ENCODE data around the gene ZNF24.

The ZNF24 gene

DNA sequence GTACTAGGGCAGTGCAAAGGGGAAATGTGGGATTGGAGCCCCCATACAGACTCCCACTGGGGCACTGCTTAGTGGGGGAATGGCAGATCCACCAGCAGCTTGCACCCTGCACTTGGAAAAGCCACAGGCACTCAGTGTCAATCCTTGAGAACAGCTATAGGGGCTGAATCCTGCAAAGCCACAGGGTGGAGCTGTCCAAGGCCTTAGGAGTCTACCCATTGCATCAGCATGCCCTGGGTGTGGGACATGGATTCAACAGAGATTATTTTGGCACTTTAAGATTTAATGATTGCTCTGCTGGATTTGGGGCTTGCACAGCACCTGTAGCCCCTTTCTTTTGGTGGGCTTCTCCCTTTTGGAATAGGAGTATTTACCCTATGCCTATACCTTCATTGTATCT lies 8.6 kb upstream of the ZNF24 start:
- no peak for DNase-seq

DNA sequence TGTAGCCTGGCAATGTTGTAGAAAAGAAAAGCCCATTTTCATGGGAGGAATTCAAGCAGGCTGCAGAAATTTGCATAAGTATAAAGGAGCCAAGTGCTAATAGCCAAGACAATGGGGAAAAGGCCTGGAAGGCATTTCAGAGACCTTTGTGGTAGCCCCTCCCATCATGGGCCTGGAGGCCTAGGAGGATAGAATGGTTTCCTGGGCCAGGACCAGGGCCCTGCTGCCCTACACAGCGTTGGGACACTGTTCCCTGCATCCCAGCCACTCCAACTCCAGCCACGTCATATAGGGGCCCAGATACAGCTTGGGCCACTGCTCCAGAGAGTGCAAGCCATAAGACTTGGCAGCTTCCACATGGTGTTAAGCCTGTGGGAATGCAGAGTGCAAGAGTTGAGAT lies 8.1 kb upstream of the ZNF24 start:
- no peak for DNase-seq

DNA sequence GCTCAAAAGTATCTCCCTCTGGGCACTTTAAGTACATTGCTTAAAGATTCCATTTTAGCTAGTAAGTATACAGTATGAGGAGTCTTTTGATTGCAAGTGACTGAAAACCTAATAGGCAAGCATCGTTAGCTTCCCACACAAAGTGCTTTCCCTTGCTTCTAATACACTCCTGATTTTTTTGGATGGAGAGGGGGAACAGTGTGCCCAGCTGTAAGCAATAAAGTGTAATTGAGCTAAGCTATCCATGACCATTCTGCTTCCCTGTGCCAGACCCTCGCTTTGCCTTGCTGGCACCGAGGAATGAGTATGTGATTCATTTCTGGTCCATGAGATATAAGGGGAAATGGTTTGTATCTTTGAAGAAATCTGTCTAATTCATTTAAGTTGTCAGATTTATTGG lies 3.8 kb upstream of the ZNF24 start:
- no peak for DNase-seq

DNA sequence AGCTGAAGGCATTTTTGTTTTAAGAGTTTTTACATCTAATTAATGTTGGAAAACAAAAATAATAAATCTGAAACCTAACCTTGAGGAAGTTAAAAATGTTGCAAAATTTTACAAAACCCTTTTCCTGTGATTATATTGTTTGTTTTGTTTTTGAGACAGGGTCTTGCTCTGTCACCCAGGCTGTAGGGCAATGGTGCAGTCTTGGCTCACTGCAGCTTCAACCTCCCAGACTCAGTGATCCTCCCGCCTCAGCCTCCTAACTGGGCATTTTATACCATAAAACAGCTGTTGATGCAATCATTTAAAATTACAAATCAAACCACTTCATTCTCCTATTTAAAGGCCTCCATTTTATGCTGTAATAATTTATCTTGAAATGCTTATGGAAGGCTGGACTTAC lies 1.7 kb upstream of the ZNF24 start:
- no peak for DNase-seq

DNA sequence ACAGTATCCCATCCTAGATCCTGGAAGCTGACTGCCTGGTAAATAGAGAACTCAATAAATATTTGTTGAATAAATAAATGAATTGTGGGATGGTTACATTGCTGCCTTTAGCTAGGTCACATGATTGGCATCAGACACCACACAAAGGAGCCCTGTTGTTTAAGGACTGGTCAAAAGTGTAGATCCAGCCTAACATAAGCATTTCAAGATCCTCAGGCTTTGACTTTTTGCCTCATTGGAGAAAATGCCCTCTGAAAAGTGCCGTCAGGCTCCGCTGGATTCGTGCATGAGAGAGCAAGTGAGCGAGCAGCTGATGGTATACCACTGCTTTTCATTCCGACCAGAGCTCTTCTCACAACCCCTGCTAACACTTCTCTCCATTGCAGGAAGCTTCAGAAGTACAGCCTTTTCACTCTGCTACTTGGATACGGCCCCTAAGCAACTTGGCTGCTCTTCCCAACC lies 1.3 kb upstream of the ZNF24 start:
- DNase-seq = no peak

DNA sequence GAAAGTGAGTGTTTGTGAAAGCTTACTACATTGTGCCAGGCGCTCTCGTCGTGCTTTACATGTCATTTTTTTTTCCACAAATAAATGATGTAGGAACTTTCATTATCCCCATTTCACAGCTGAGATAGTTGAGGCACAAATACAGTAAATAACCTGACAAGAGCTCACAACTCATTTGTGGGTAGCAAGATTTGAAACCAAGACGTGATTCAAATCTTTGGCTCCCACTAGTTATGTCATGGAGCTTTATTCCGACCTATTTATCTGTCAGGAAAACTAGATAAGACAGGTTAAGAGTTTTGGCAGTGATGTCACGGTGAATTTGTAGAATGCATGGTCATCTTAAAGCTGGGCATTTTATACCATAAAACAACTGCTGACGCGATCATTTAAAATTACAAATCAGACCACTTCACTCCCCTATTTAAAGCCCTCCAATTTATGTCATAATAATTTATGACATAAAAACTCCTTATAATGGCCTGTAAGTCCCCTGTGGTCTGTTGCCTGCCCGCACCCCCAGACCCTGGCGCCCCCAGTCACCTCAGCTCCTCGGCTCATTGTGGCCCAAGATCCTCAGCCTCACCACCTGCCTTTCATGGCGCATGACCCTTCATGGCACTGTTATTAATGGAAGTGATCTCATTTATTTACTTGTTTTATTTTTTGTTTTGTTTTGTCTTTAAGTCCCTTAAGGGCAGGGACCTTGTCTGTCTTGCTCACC lies 678 bp upstream of the ZNF24 start:
- no peak for DNase-seq

DNA sequence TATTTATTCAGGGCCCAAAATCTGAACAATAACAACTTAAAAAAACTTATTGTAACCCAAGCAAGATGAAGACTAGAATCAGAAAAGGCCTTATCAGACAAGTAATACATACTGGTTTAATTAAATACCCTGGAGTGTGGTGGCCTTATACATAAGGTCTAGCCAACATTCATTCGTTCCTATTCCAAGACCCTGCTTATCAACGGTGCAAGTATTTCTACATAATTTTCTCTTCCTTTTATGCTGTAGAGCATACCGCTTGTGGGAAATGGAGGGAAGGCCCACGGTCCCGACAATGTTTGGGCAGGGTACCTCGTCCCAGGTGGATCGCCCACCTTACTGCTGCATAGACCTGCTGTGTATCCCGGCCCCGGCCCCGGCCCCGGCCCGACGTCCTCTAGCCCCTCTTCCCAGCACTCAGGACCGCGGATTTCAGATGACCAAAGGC lies 708 bp downstream of the ZNF24 start:
- DNase-seq = no peak

DNA sequence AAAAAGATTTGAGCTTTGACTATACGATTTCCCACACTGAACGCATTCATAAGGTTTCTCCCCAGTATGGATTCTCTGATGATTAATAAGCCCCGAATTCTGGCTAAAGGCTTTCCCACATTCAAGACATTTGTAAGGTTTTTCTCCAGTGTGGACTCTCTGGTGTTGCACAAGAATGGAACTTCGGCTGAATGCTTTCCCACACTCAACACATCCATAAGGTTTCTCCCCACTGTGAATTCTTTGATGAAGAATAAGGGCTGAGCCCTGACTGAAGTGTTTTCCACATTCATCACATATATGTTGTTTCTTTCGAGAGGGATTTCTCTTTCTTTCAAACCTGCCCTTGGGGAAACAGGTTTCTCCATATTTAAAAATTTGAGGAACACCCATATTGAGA lies 6.9 kb downstream of the ZNF24 start:
- DNase-seq = no peak

DNA sequence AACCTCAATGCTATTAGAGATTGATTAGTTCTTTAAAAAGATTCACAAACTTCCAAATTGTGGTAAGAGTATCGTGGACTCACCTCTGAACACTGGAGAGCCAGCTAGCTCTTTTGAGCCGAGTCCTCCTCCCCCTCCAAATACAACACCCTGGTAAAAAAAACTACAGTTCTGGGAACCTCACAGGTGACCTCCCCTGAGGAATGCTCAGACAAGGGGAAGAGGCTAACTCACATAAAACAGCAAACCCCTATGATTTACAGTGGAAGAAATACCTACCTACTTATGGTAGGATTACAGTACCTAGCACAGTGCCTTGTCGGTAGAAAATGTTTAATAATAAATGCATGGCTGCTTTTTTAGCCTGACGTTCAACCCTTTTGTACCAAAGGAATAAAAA lies 8.4 kb downstream of the ZNF24 start:
- no peak for DNase-seq

DNA sequence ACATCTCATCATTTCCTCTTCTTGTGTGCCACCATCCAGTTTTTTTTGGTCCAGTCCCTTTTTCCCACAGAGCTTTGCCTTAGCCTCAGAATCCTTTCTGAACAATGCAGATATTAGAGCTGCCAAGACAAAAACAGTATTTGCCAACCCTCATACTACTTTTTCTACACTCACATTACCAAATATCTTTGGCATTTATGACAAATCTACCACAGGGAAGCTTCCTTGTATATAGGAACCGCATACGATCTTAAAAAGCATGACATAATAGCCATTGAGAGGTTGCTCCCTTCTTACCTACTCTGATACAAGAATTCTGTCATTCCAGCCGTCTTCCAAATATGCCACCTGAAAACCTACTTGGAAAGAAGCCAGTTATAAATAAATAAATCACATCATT lies 9.4 kb downstream of the ZNF24 start:
- DNase-seq = no peak

DNA sequence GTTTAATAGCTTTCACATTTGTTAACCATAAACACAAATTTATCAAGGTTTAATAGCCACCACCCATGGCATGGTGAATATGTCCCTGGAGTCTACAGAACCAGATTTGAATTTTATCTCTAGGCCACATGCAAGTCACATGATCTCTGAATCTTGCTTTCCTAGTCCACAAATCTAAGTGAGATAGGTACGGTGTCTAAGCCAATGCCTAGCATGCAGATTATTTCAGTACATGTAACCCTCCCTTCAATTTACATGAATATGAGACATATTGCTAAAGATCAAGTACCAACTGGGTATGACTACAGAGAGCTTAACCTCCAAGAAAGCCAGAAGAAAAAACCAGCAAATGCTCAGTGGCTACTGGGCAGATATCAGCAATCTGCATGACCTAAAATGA lies 10.0 kb downstream of the ZNF24 start:
- no peak for DNase-seq

DNA sequence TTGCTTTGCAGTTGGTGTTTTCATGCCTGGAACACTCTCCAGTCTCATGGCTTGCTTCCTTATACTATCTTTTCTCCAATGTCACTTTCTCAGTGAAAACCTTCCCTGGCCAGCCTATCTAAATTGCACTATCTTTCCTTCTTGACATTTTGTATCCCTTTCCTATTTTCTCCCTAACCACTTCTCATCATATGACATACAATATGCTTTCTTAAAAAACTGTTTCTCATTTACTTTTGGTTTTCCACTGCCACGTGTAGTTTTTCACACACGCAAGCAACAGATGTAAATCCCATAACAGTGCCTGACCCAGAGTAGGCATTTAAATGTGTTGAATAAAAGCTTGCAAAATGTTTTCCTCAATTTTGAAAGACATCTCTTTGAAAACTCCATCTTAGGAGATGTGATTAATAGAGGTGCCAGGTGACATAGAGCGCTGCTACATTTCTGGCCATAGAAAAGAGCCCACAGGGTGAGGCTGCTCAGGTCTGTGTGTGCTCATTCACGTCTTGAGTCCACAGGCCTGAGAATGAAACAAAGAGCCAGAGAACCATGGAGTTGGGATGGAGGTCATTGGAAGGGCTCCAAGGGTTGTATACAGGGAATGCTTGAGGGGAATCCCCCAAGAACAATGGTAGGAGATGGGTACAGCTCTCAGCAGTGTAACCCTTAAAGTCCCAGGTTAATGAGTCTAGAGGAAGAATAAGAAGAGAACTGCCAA lies 12.7 kb downstream of the ZNF24 start:
- no peak for DNase-seq

DNA sequence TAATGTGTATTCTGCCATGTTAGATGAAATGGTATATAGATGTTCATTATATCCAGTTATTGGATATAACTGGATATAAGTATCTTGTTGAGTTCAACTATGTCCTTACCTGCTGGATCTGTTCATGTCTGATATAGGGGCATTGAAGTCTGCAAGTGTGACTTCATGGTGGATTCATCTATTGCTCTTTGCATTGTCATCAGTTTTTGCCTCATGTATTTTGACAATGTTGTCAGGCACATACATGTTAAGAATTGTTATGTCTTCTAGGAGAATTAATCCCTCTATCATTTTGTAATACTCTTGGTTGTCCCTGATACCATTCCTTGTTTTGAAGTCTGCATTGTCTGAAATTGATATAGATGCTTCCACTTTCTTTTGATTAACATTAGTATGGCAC lies 15.4 kb downstream of the ZNF24 start:
- no peak for DNase-seq

DNA sequence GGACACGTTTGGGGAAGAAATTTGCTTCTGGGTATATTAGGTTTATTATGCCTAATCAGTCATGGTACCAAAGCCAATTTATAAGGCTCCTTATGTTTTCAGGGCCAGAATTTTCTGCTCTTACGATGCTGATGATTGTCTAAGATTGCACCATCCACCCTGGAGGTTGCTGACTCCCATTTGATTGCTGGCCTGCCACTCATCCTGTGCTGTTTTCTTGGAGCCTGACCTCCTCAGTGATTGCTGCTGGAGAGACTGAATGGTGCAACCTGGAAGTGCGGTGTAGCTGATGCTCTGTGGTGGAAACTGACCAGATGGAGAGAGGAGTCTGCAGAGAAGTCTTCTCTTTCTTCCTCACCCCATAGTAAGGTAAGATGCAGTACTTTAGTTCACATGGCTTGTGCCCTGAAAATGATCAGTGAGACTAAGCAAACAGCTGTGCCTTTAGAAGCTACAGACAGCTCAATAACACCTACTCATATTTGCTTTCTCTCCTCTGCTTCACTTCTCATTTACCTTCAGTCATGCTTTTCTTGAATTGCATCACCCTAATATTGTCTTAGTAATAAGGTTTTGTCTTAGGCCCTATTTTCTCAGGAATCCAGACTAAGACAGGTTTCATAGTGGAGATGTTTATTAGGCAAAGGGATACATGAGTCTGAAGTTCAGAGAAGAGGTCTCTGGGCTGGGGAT lies 17.4 kb downstream of the ZNF24 start:
- no peak for DNase-seq

DNA sequence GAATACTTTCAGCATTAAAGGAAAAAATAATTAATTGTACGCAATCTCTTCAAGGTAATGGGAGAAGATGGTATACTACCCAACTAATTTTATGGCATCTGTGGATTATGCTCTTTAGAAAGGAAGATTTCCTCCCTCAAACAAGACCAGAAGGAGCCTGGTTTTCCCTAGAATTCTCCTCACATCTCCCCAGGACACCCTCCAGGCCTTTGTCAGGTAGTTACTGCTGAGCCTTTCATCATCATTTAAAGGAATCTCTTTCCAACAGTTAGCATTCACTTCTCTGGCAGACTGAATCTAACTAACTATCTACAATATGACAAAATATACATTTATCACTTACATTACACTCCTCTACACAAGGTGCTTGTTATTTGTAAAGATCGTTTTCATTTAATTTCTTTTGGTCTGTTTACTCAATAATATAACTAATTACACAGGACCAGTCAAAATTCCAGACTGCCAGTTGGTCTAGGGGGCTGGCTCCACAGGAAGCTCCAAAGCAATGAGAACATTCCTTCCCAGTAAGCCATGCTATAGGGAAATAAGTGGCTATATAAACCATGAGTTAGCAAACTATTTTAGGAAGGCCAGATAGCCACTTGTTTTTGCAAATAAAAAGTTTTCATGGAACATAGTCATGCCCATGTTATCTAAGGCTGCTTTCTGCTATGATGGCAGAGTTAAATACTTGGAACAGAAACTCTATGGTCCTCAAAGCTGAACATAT lies 19.1 kb downstream of the ZNF24 start:
- DNase-seq = no peak

DNA sequence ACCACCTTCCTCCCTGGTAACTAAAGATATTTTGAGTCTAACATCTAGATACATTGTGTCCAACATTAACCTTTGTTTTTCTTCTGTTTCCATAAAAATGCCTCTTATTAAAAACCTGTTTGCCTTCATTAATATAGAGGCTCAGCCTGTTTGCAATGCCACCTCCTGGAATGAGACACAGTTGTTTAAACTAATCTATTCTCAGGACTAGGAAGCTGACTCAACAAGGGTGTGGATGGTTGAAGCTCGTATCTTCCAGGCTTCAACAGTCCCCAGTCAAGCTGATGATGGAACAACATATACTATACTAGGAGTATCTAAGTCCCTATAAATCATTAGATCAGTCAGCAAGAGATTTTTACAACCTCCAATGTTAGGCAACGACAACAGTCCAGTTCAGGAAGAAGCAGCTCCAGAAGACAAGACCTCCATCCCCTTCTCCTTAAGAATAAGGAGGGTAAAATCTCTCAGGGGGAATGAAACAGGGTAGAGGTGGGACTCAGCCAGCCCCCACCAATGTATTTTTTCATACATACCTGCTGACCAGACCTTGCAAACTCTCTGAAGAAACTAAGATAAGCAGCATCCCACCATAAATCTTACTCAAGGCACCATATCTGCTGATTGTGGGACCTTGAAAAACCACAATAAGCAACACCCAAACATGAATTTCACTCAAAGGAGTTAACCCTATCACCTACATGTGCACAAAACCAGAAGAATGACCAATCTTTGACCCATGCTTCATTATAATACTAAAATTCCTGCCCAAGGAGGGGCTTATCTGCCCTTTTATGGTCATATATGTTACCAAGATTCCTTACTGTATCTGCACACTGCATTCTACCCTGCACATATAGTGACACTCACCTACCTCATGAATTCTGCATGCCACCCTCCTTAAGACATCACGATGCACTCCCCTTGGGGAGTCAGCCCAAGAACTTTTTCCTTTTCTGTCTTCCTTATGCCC lies 21.4 kb downstream of the ZNF24 start:
- no peak for DNase-seq

DNA sequence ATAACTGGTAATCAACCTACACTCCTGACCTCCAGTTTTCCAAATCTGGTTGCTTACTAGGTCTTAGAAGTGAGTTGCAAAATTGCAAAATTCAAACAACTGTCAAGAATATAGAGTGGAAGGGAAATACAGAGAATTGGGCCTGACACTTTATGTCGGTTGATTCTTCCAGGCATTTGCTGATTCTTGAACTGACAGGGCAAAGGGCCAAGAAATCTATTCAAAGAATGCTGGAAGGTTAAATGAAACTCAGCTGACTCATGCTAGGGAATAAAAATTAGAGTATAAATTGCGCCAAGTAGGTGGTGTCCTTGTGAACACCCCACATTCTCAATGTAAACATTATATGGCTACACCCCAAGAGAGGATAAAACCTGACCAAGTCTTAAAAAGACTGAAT lies 32.7 kb downstream of the ZNF24 start:
- DNase-seq = no peak

DNA sequence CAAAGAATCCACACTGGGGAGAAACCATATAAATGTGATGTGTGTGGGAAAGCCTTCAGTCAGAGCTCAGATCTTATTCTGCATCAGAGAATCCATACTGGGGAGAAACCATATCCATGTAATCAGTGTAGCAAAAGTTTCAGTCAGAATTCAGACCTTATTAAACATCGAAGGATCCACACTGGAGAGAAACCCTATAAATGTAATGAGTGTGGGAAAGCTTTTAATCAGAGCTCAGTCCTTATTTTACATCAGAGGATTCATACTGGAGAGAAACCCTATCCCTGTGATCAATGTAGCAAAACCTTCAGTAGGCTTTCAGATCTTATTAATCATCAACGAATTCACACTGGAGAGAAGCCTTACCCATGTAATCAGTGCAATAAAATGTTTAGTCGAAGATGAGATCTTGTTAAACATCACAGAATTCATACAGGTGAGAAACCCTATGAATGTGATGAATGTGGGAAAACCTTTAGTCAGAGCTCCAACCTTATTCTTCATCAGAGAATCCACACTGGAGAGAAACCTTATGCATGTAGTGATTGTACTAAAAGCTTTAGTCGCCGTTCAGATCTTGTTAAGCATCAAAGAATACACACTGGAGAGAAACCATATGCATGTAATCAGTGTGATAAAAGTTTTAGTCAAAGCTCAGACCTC lies 37.5 kb downstream of the ZNF24 start:
- no peak for DNase-seq

DNA sequence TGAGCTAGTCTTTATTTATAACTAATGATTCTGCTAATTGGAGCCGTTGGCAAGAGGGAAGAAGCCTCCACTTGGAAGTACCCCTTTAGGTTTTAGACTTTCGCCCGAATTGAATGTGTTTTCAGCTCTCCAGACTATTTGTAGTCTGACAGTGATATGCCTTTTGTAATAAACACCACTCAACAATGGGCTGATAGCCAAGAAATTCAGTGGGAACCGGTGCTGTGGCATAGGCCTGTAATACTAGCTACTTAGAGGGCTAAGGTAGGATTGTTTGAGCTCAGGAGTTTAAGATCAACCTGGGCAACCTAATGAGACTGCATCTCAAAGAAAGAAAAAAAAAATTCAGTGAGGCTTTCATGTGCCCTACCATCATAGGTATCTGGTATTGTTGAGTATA lies 40.6 kb downstream of the ZNF24 start:
- DNase-seq = no peak

DNA sequence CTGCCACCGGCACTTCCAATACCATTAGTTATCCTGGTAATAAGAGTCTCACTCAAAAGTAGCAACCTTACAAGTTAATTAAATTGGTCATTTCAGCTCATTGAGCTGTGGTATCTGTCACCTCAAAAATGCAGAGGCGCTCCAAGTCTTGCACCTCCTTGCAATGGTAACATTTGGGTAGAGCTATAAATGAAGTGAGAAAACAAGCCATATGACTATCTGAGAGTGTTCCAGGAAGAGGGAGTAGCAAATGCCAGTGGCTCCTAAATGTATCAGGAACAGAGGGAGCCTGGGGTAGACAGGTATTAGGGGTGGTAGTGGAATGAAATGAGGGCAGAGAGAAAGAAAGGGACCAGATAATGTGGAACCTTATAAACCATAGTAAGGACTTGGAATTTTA lies 48.2 kb downstream of the ZNF24 start:
- no peak for DNase-seq

DNA sequence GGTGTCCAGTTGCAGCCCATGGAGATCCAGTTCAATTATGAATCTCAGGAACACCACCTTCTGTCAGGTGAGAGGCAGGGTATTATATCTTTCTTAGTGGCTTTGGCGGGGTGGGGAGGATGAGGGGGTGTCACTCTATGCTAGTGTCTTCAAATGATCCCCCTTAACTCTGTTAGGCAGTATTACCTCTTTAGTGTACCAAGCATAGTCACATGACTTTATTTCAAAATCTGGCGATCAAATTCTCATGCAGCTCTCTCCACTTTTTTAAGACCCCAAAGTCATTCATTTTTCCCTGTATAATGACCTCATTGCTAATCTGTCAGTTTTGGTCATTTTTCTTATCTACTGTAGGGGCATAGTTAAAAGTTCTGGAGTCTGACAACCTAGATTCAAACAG lies 53.1 kb downstream of the ZNF24 start:
- no peak for DNase-seq

Data from activated CD4-positive, alpha-beta T cell treated with anti-CD3 and anti-CD28 coated beads for 1 hour (primary cell).